AG04450 (cell line): ENCODE measurements around the gene TAF4. TPM values are rescaled to one million over a fixed set of nuclear protein-coding genes. Genes with fewer than 3 reads are reported as not detected.

ENCODE experiments used
- CTCF ChIA-PET: fragments of 300-600, 350-600 bp; formaldehyde crosslinking; extraction: SDS; loops from one replicate; lab custom pipeline; 2022; ENCODE audit warnings: antibody characterized with exemption, inconsistent platforms; lab: Charles Lee
- POLR2A ChIA-PET: fragments of 350-600 bp; formaldehyde crosslinking; extraction: SDS; loops from one replicate; lab custom pipeline; 2021; ENCODE audit warnings: antibody characterized with exemption, inconsistent platforms; lab: Yijun Ruan, JAX
- DNase-seq: peaks from one replicate; pipeline ENCODE4 v3.0.0-alpha.2; 2011; ENCODE audit warnings: low read depth, low spot score
- H3K27ac ChIP-seq: one replicate; pipeline ENCODE4 v1.5.1; 2012; ENCODE audit warnings: low read depth, low read length, control low read depth
- H3K27me3 ChIP-seq: one replicate; pipeline ENCODE4 v1.6.0; 2012; ENCODE audit warnings: low read length; ENCODE audit not compliant: control insufficient read depth, insufficient read depth
- H3K4me3 ChIP-seq: 2 replicates; pipeline ENCODE4 v1.5.1; 2011; ENCODE audit warnings: mild to moderate bottlenecking, low read depth, low read length, control low read depth
- H3K9me3 ChIP-seq: 2 replicates; pipeline ENCODE4 v1.5.1; 2012; ENCODE audit warnings: low read length; ENCODE audit not compliant: control insufficient read depth, insufficient read depth
- CTCF ChIP-seq: IDR thresholded peaks from 2 replicates; pipeline ENCODE4 v1.5.1; 2011; ENCODE audit warnings: low read depth, low read length, control low read depth, inconsistent platforms
- polyA plus RNA-seq: library from polyadenylated mRNA; depleted of rRNA; stranded (reverse); fragments of >200 nt; gene quantifications from 2 replicates; pipeline ENCODE4 v1.2.3, GENCODE V29; 2011

Gene TAF4
- polyA plus RNA-seq, 1 experiment: 2.7 TPM

- CTCF ChIA-PET: no interaction called here
- Histone ChIP-seq H3K9me3 (peaks cover 3% of the 10 kb centered on the region; the same call in 1 of the 2 replicates), H3K4me3 (no peak overlapping the region), H3K27ac (no peak overlapping the region), H3K27me3 (no peaks in the 10 kb centered on the region)
- TF ChIP-seq CTCF: no peak
- POLR2A ChIA-PET: no interaction called here
- DNase-seq: no peak
These were observed 14.5 kb downstream of the TAF4 start for GRCh38 chr20:62051144-62051543.

GRCh38 chr20:62050166-62051120, 15.2 kb downstream of the TAF4 start:
- Histone ChIP-seq H3K27ac (no peak overlapping the region), H3K9me3 (peaks cover 3% of the 10 kb centered on the region; the same call in 1 of the 2 replicates), H3K4me3 (no peak overlapping the region), H3K27me3 (no peaks in the 10 kb centered on the region)
- no peak for DNase-seq
- ChIA-PET CTCF (no interaction called here), POLR2A (no interaction called here)
- TF ChIP-seq CTCF: no peak

GRCh38 chr20:62049342-62050165, 16.1 kb downstream of the TAF4 start:
- CTCF ChIA-PET: no interaction called here
- no peak for TF ChIP-seq CTCF
- Histone ChIP-seq H3K4me3 (no peak overlapping the region), H3K27me3 (no peaks in the 10 kb centered on the region), H3K27ac (no peak overlapping the region), H3K9me3 (no peaks in the 10 kb centered on the region; the same call in 1 of the 2 replicates)
- POLR2A ChIA-PET: no interaction called here
- no peak for DNase-seq

GRCh38 chr20:62048821-62049291, 16.8 kb downstream of the TAF4 start:
- POLR2A ChIA-PET: interaction anchor here (0.7 kb wide), 1 partner anchor 20 kb away, joined by 3 read pairs; no protein-coding TSS in a partner anchor
- CTCF ChIA-PET: no interaction called here

More at GRCh38 chr20:62048821-62049291, 16.8 kb downstream of the TAF4 start:
- Histone ChIP-seq H3K4me3 (no peak overlapping the region), H3K27ac (no peak overlapping the region), H3K27me3 (no peaks in the 10 kb centered on the region), H3K9me3 (no peaks in the 10 kb centered on the region; the same call in 1 of the 2 replicates)
- no peak for DNase-seq
- no peak for TF ChIP-seq CTCF
